ENCODE data around the gene PRKCB.

The PRKCB gene

GRCh38 chr16:24049113-24049512 is 213.3 kb downstream of the PRKCB start:
- no peak for DNase-seq (ENCODE audit: low read depth)

DNA sequence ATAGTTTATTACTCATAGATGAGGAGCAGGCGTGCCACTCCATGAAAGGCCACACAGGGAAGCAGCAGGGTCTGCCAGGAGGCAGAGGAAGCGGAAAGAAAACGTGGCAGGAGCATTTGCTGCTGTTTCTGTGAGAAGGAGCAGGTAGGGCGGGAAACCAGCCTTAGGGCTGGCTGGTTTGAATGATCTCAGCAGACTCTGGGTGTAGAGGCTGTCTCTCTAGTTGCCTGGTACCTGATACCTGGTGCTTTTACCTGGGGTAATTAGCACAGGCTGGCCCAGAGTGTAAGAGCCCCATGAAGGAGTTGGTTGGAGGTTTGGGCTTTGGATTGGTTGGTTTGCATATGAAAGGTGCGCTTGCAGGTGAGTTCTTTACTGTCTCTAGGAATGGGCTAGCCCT is 215.3 kb downstream of the PRKCB start:
- DNase-seq (ENCODE audit: low read depth) = no peak

DNA sequence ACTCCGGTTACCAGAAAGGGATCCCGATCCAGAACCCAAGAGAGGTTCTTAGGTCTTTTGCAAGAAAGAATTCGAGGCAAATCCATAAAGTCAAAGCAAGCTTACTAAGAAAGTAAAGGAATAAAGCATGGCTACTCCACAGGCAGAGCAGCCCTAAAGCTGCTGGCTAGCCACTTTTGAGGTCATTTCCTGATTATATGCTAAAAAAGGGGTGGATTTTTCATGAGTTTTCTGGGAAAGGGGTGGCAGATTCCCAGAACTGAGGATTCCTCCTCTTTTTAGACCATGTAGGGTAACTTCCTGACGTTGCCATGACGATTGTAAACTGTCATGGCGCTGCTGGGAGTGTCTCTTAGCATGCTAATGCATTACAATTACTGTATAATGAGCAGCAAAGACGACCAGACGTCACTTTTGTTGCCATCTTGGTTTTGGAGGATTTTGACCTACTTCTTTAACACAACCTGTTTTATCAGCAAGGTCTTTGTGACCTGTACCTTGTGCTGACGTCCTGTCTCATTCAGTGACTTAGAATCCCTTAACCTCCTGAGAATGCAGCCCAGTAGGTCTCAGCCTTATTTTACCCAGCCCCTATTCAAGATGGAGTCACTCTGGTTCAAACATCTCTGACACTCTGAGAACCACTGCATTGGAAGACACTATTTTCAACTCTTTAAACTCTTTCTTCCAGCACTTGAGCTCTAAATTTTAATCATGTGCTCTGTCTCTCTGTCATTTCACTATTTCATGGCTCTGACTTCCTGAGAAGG is 216.7 kb downstream of the PRKCB start:
- DNase-seq (ENCODE audit: low read depth) = no peak

DNA sequence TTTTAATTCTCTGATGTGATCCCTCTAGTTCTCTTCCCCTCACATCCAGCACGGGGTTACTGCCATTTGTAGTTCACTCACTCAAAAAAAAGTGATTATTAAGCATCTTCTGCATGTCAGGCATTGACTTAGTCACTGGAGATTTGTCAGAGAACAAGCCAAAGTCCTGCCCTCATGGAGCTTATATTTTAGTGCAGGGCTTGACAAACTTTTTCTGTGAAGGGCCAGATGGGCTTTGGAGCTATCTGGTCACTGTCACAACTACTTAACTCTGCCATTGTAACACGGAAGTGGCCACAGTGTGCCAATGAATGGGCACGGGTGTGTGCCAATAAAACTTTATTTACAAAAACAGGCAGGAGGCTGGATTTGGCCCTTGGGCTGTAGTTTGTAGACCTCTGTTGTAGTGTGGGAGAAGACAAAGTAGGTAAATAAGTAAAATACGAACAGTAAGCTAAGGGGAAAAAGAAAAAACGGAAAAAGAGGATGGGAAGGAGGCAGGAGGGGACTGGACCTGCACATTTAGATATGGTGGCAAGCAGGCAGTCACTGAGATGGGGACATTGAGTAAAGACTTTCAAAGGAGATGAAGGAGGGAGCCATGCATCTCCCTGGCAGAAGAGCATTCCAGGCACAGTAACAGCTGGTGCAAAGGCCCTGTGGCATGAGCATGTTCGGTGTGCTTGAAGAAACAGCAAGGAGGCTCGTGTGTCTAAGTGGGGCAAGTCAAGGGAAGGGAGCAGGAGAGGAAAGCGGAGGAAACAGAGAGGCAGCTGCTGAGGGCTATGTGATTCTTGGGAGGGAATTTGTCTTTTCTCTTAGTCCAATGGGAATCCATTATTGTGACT is 217.5 kb downstream of the PRKCB start:
- no peak for DNase-seq (ENCODE audit: low read depth)

DNA sequence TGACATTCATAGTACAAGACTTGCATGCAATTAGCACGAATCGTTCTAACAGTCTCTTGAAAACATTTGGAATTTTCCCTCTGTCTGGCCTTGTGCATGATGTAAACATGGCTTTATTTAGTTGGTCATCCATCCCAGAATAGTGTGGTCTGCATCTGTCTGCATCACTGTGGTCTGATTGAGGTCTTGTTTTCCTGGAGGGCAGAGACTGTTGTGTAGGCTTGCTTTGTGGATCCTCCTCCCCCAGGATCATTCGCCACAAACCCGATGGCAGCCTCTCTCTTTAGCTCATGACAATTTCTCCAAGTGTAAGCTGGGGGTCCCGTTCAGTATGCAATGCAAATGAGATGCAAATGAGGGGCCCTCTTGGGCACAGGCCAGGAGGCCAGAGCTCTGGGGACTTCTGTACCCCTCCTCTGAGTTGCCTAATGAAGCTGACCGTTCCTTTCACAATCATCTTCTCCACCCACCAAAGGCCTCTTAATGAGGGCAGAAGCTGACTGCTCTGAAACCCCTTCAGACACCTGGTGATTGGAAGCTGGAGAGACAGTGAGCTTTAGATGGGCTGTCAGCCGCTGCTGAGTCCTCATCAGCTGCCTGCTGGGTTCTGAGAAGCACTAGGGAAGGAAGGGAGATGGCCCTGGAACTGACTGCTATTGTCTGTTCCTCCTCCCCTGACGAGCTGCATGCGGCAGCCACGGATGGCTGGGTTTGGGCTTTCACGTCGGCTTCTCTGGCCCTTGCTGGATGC is 219.1 kb downstream of the PRKCB start:
- no peak for DNase-seq (ENCODE audit: low read depth)

DNA sequence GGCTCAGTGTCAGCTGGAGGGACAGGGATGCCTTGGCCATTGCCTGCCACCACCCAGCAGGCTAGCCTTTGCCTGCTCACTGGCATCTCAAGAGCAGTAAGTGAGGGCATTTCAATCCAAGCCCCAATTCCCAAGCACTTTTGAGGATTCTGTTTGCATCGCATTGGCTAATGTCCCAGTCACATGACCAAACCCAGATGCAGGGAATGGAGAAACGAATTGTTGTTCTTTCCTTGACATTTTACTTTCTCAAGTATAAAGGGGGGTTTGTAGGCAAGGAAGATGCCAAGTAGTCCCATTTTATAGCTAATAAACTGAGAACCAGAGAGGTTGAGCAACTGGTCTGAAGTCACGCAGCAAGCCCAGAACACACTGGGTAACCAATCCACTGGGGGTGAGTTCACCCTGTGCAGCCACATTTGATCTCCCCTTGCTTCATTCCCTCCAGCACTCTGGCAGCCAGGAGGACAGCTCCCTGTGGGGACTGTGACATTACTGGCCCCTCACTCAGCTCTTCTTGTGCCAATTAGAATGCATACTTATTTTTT is 226.6 kb downstream of the PRKCB start:
- DNase-seq (ENCODE audit: low read depth) = no peak

DNA sequence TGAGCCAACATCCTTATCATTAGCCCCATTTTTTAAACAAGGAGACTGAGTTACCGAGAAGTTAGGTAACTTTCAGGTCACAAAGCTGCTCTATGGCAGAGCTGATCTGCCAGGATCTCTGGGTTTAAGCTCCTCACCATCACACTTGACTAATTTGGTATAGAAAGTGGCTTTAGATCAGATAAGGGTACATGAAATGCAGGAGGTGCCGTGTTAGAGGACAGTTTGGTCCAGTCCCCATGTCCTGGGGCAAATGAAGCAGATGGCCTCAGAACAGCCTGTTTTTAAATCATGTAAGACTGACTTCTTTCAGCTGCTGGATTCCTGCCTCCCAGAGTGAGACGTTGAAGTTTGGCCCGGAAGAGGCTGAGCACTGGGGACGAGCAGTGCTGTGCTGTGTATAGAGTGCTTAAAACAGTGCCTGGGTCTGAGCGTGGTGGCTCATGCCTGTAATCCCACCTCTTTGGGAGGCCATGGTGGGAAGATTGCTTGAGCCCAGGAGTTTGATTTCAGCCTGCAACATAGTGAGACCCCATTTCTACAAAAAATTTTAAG is 233.3 kb downstream of the PRKCB start:
- DNase-seq (ENCODE audit: low read depth) = no peak

- DNase-seq (ENCODE audit: low read depth) = no peak
These were observed 235.1 kb downstream of the PRKCB start for GRCh38 chr16:24070851-24071250.

GRCh38 chr16:24071666-24072360 is 236.0 kb downstream of the PRKCB start:
- DNase-seq (ENCODE audit: low read depth) = no peak

- DNase-seq (ENCODE audit: low read depth) = no peak
These were observed 237.5 kb downstream of the PRKCB start for GRCh38 chr16:24073321-24073720.

GRCh38 chr16:24074574-24074973 is 238.8 kb downstream of the PRKCB start:
- DNase-seq (ENCODE audit: low read depth) = no peak

DNA sequence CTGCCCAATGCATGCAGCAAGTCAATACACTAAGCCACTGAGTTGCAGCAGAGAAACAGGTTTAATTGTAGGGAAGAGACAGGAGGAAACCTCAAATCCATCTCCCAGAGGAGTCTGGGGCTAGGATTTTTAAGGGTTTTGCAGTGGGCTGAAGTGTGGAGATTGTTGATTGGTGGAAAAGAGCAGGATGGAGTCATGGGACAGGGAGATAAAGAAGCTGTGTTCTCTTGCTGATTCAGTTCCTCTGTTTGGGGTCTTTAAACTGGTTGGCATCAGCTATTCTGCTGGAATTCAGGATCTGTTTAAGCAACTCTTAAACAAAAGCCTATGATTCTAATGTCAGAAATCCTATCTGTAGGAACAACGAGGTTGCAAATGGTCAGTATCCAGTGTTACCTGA is 239.5 kb downstream of the PRKCB start:
- DNase-seq (ENCODE audit: low read depth) = no peak

DNA sequence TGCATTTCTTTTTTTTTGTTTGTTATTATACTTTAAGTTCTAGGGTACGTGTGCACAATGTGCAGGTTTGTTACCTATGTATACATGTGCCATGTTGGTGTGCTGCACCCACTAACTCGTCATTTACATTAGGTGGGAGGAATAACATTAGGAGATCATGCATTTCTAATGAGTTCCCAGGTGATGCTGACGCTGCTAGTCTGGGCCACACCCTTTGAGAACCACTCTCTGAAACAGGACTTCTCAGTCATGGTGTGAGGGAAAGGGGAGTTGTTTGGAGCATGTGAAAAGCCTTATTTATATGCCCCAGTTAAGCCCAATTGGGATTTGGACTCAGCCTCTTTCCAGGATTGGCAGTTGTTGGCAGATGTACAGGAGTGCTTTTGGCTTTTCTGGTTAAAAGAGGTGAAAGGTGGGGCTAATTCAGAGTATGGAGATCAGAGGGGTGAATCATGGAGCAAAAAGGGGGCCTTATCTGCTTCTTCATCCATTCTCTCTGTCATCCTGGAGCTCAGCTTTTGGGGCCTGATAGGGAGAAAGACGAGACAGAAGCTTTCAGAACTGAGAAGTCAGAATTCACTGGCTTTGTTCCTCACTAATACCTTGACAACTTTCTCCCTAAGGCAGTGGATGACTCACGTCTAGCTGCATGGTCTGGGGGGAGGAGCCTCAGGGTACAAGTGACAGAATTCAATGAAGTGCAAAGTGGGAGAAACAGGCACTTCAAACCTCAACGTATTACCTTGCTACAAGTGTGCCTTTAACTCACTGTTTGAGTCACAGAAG is 240.3 kb downstream of the PRKCB start:
- DNase-seq (ENCODE audit: low read depth) = no peak

- no peak for DNase-seq (ENCODE audit: low read depth)
These were observed 241.5 kb downstream of the PRKCB start for GRCh38 chr16:24077292-24077691.

DNA sequence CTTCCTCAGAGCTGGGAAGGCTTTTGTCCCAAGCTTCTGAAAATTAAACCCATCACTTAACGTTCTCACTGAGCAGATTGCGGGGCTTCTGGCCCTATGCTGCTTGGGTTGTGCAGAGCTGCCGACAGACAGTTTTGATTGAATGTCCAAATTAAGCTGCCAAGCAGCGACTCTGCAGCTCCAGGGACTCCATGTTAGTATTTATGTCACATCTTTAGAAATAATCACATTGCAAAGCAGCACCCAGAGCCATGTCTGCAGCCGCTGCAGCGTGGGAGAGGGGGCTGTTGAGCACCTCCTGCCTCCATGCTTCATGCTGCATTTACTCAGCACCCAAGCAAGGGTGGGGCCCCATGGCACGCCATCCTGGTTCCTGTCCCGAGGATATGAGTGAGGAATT is 242.2 kb downstream of the PRKCB start:
- no peak for DNase-seq (ENCODE audit: low read depth)

DNA sequence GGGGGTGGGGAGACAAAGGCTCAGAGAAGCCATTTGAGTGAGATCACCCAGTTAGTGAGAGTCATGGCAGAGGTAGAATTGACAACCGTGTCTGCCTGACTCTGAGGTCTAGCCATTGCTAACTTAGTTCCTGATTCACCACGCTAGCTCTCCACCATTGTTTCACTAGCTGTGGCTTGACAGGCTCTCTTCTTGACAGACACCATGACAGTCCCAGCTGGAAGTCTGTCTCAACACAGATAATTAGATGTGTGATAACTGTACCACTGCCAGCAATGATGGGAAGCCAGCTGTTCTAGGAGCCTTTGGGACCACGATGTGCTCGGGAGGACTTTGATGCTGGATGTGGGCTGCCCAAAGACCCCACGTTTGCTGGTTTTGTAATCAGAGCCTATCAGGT is 249.9 kb downstream of the PRKCB start:
- DNase-seq (ENCODE audit: low read depth) = no peak

DNA sequence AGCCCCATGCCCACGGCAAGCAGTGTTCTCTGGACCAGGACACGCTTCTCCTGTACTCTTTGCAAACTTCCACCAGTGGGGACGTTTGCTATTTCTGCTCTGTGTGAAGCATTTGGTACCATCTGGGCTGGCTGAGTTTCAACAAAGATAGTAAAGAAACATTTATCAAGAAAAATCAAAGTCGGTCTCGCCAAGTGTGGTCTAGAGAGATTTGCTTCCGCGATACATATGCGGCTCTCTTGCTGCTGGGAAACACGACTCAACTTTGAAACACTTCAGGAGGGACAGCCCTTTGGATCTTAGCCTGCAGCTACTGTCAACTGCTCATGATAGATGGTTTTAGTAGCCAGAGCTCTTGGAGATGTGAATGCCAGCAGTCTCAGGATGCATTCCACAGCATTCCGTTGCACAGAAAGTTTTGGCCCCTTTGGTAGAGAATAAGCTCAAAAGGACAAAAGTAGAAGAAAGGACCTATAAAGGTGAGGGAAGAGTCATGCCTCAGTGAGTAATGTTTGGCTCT is 252.2 kb downstream of the PRKCB start:
- no peak for DNase-seq (ENCODE audit: low read depth)

DNA sequence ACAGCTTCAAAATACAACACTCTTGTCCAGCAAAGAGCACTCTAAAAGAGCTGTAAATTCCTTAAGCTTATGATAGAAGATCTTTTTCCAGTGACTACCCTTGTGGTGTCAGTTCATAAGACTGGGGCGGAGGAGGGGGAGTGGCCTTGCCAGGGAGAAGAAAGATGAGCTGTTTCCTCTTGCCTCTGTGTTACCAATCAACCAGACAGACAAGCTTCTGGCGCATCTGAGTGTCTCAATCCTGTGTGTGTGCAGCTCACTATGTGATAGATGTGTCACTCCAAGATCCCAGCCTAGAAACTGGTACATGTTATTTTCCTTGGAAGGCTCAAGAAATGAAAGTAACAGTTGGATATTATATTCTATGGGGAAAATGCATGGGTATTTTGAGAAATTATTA is 253.0 kb downstream of the PRKCB start:
- DNase-seq (ENCODE audit: low read depth) = no peak

DNA sequence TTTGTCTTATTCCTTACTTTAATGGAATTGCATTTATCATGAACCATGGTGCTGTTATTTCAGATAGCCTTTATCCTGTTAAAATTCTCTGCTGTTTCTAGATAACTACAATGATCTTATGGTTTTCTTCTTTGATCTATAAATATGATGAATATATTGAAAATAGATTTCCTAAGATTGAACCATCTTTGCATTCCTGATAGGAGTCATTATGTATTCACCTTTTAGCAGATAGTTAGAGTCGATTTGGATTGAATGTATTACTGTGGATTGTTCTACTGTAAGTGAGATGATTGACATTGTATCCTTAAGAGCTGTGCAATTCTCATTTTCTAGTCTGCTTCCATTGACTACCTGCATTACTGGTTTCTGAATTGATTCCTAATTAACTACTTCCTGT is 255.3 kb downstream of the PRKCB start:
- DNase-seq (ENCODE audit: low read depth) = no peak

DNA sequence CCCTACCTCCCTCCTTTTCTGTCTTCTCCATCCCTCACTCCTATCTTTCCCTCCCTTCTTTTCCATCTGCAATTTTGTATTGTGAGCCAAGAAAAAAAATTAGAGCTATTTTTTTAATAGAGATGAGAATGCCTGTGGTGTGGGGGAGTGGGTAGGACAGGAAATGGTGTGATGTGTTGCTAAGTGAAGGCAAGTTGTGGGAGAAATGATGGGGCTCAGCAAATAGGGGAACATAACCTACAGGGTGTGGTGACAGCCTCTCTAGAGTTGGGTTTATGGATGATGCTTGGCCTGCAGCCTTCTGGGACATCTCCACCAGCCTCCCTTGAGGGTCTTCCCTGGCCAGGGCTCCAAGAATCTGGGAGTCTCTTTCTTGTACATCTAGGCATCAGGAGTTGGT is 257.3 kb downstream of the PRKCB start:
- DNase-seq (ENCODE audit: low read depth) = no peak

Measured in non-pigmented ciliary epithelial cell (primary cell).